Endodermal cell (in vitro differentiated cells): Measurements from ENCODE around the gene DGKG. TPM values are rescaled to one million over a fixed set of nuclear protein-coding genes. Genes with fewer than 3 reads are reported as not detected.

Source experiments
- DNase-seq: peaks from one replicate; pipeline ENCODE4 v3.0.0-alpha.2; 2017
- H3K27ac ChIP-seq: 2 replicates; pipeline ENCODE4 v1.5.1; 2013; ENCODE audit warnings: mild to moderate bottlenecking, low read depth, low read length, moderate library complexity
- H3K27me3 ChIP-seq: 2 replicates; pipeline ENCODE4 v1.6.1; 2013; ENCODE audit warnings: mild to moderate bottlenecking, low read length, moderate library complexity; ENCODE audit not compliant: insufficient read depth, control insufficient read depth, poor library complexity, severe bottlenecking
- H3K36me3 ChIP-seq: 2 replicates; pipeline ENCODE4 v1.7.0; 2013; ENCODE audit warnings: mild to moderate bottlenecking, low read length, moderate library complexity; ENCODE audit not compliant: control insufficient read depth, insufficient read depth
- H3K4me1 ChIP-seq: one replicate; pipeline ENCODE4 v1.7.0; 2013; ENCODE audit warnings: low read length; ENCODE audit not compliant: control insufficient read depth, insufficient read depth
- H3K4me3 ChIP-seq: 2 replicates; pipeline ENCODE4 v1.5.1; 2013; ENCODE audit warnings: mild to moderate bottlenecking, low read length, moderate library complexity
- H3K9ac ChIP-seq: 2 replicates; pipeline ENCODE4 v1.6.1; 2013; ENCODE audit warnings: mild to moderate bottlenecking, low read length, moderate library complexity; ENCODE audit not compliant: poor library complexity, severe bottlenecking; ENCODE audit errors: extremely low read depth
- H3K9me3 ChIP-seq: 2 replicates; pipeline ENCODE4 v1.6.1; 2013; ENCODE audit warnings: mild to moderate bottlenecking, low read length, moderate library complexity; ENCODE audit not compliant: control insufficient read depth
- H3K27ac Mint-ChIP-seq: 2 replicates; pipeline ENCODE4 v1.8.0; 2020; ENCODE audit warnings: mixed read lengths
- H3K27me3 Mint-ChIP-seq: 2 replicates; pipeline ENCODE4 v1.8.0; 2021; ENCODE audit warnings: mild to moderate bottlenecking, mixed read lengths; ENCODE audit not compliant: insufficient read depth
- H3K36me3 Mint-ChIP-seq: 2 replicates; pipeline ENCODE4 v1.8.0; 2020; ENCODE audit warnings: low read depth, mixed read lengths
- H3K4me1 Mint-ChIP-seq: 2 replicates; pipeline ENCODE4 v1.8.0; 2020; ENCODE audit warnings: mixed read lengths
- H3K4me3 Mint-ChIP-seq: 2 replicates; pipeline ENCODE4 v1.8.0; 2020; ENCODE audit warnings: mild to moderate bottlenecking, moderate library complexity, mixed read lengths
- H3K9me3 Mint-ChIP-seq: 2 replicates; pipeline ENCODE4 v1.8.0; 2020; ENCODE audit warnings: mild to moderate bottlenecking, mixed read lengths
- CTCF ChIP-seq: fragments of 200-600 bp; sonication (generic); conservative IDR thresholded peaks from 2 replicates; pipeline ENCODE4 v1.5.0; 2021; ENCODE audit warnings: antibody characterized with exemption, mild to moderate bottlenecking
- WGBS, 2 experiments: methylation state at CpG; one replicate each; pipeline versions ENCODE4 v1.1.5 to v1.1.7; 2013; ENCODE audit warnings: missing lambda C conversion rate in 2 of 2, mixed read lengths in 1 of 2; ENCODE audit not compliant: insufficient coverage in 1 of 2, insufficient read length in 1 of 2; 5-methylcytosine and 5-hydroxymethylcytosine counted together
- total RNA-seq, 2 donors: library from RNA; stranded (reverse); fragmentation: NEBNext Ultra II Directional in 1 of 2; extraction: Animal tissue kit (Norgen Biotek cat#: 25700) in 1 of 2; gene quantifications; 2 replicates in 1 of 2; 3 replicates in 1 of 2; pipeline ENCODE4 v1.2.1, GENCODE V29; 2021

DGKG gene
- total RNA-seq, 2 donors from 2014 or later = 0.86 to 1.8 TPM

DNA sequence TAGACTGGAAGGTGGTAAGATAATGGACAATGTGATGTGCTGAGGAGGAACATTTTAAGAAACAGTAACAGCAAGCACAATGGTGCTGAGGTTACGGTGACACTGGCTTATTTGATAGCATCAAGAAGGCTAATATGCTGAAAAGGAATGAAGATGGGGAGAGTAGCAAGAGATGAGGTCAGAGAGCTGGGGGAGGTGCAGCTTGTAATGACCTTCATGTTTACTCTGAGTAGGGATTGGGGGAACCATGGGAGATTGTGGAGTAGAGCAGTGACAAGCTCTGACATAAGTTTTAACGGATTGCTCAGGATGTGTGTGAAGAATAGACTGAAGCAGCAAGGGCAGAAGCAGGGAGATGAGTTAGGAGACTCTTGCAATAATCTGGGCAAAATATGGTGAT, 56.7 kb downstream of the DGKG start:
- peaks cover 12% of the 10 kb centered on the region for H3K4me1 ChIP-seq
- no peak for DNase-seq
- H3K27ac ChIP-seq = no peak overlapping the region
- Mint-ChIP-seq H3K27ac (no peak overlapping the region), H3K9me3 (no peaks in the 10 kb centered on the region), H3K4me3 (no peak overlapping the region), H3K36me3 (no peaks in the 10 kb centered on the region), H3K4me1 (peaks cover 2% of the 10 kb centered on the region), H3K27me3 (peaks cover 3% of the 10 kb centered on the region)
- no peak overlapping the region for H3K9ac ChIP-seq
- no peak overlapping the region for H3K4me3 ChIP-seq
- H3K9me3 ChIP-seq = no peaks in the 10 kb centered on the region
- no peaks in the 10 kb centered on the region for H3K36me3 ChIP-seq
- H3K27me3 ChIP-seq = no peaks in the 10 kb centered on the region
- WGBS, 2 experiments = 70 to 89% methylated on average over 2 of the region's 2 CpGs
- no peak for TF ChIP-seq CTCF

- DNase-seq = peak; percentile 67
- no peaks in the 10 kb centered on the region for H3K27me3 ChIP-seq
Measured at GRCh38 chr3:186303965-186304364, 58.1 kb downstream of the DGKG start.

GRCh38 chr3:186299327-186299726, 62.7 kb downstream of the DGKG start:
- H3K27ac ChIP-seq = no peak overlapping the region
- H3K9me3 Mint-ChIP-seq = no peaks in the 10 kb centered on the region
- H3K9ac ChIP-seq = no peak overlapping the region
- WGBS, 2 experiments = 82 to 90% methylated on average over 4 of the region's 4 CpGs
- H3K4me3 Mint-ChIP-seq = no peak overlapping the region
- H3K27me3 Mint-ChIP-seq = peaks cover 9% of the 10 kb centered on the region
- H3K9me3 ChIP-seq = no peaks in the 10 kb centered on the region
- H3K4me3 ChIP-seq = no peak overlapping the region
- H3K36me3 ChIP-seq = no peaks in the 10 kb centered on the region
- no peaks in the 10 kb centered on the region for H3K27me3 ChIP-seq
- H3K4me1 ChIP-seq = peaks cover 8% of the 10 kb centered on the region
- H3K36me3 Mint-ChIP-seq = no peaks in the 10 kb centered on the region
- H3K27ac Mint-ChIP-seq = no peak overlapping the region
- DNase-seq = no peak
- no peak for TF ChIP-seq CTCF
- peaks cover 2% of the 10 kb centered on the region for H3K4me1 Mint-ChIP-seq

More at GRCh38 chr3:186303965-186304364, 58.1 kb downstream of the DGKG start:
- H3K4me1 Mint-ChIP-seq = peaks cover 2% of the 10 kb centered on the region
- Histone ChIP-seq H3K4me1 (peaks cover 12% of the 10 kb centered on the region), H3K9me3 (no peaks in the 10 kb centered on the region), H3K9ac (no peak overlapping the region), H3K4me3 (peak overlapping the region; percentile 65), H3K36me3 (no peaks in the 10 kb centered on the region), H3K27ac (no peak overlapping the region)
- TF ChIP-seq CTCF = no peak
- no peaks in the 10 kb centered on the region for H3K9me3 Mint-ChIP-seq
- peaks cover 6% of the 10 kb centered on the region for H3K27me3 Mint-ChIP-seq
- no peaks in the 10 kb centered on the region for H3K36me3 Mint-ChIP-seq
- H3K27ac Mint-ChIP-seq = no peak overlapping the region
- H3K4me3 Mint-ChIP-seq = no peak overlapping the region
- 6 to 20% methylated on average over 2 to 11 of the region's 11 CpGs for WGBS, 2 experiments
